SK-N-SH treated with all-trans-retinoic acid at 6 μM for 48 hours (cell line): ENCODE results near the gene SPTB.

Experiments
- ATAC-seq: fragments of 200-7000 bp; cut with Tn5 transposase; 3 replicates; pipeline ENCODE4 v1.9.1; 2020; ENCODE audit warnings: mild to moderate bottlenecking, moderate library complexity
- ARNTL ChIP-seq: fragments of 450-650 bp; formaldehyde crosslinking; IDR thresholded peaks from 2 replicates; pipeline ENCODE4 v1.5.0; 2020; ENCODE audit warnings: low read depth, mild to moderate bottlenecking, moderate library complexity, borderline replicate concordance
- BACH2 ChIP-seq: fragments of 250-450 bp; sonication (Bioruptor Pico); IDR thresholded peaks from 2 replicates; pipeline ENCODE4 v1.9.0; 2021; ENCODE audit warnings: mild to moderate bottlenecking, borderline replicate concordance
- CREB5 ChIP-seq: fragments of 250-450 bp; sonication (Bioruptor Pico); IDR thresholded peaks from 2 replicates; pipeline ENCODE4 v1.5.1; 2020; ENCODE audit warnings: low read depth, mild to moderate bottlenecking, moderate library complexity
- CSDC2 ChIP-seq: fragments of 250-450 bp; sonication (Bioruptor Pico); IDR thresholded peaks from 2 replicates; pipeline ENCODE4 v1.5.0; 2020; ENCODE audit warnings: mild to moderate bottlenecking, moderate library complexity
- CSRNP3 ChIP-seq: fragments of 250-450 bp; sonication (Bioruptor Pico); IDR thresholded peaks from 2 replicates; pipeline ENCODE4 v1.5.1; 2021; ENCODE audit warnings: mild to moderate bottlenecking, moderate library complexity
- ESRRG ChIP-seq: fragments of 250-450 bp; sonication (Bioruptor Pico); IDR thresholded peaks from 2 replicates; pipeline ENCODE4 v1.6.1; 2021; ENCODE audit warnings: mild to moderate bottlenecking
- GLIS3 ChIP-seq: fragments of 250-450 bp; sonication (Bioruptor Pico); IDR thresholded peaks from 2 replicates; pipeline ENCODE4 v1.5.0; 2020; ENCODE audit warnings: mild to moderate bottlenecking, moderate library complexity
- ISL1 ChIP-seq: fragments of 250-450 bp; sonication (Bioruptor Pico); IDR thresholded peaks from 2 replicates; pipeline ENCODE4 v2.1.2; 2022; ENCODE audit warnings: mild to moderate bottlenecking, moderate library complexity
- OSR1 ChIP-seq: fragments of 250-450 bp; sonication (Bioruptor Pico); IDR thresholded peaks from 2 replicates; pipeline ENCODE4 v1.8.0; 2022; ENCODE audit warnings: moderate library complexity, mild to moderate bottlenecking, inconsistent platforms
- PATZ1 ChIP-seq: fragments of 250-450 bp; sonication (Bioruptor Pico); IDR thresholded peaks from 2 replicates; pipeline ENCODE4 v1.8.0; 2020; ENCODE audit warnings: mild to moderate bottlenecking, moderate library complexity, borderline replicate concordance
- POU6F1 ChIP-seq: fragments of 250-450 bp; sonication (Bioruptor Pico); IDR thresholded peaks from 2 replicates; pipeline ENCODE4 v1.8.0; 2021; ENCODE audit warnings: low read depth, mild to moderate bottlenecking, moderate library complexity, borderline replicate concordance
- PPARA ChIP-seq: fragments of 250-450 bp; sonication (Bioruptor Pico); IDR thresholded peaks from 2 replicates; pipeline ENCODE4 v1.5.0; 2020; ENCODE audit warnings: mild to moderate bottlenecking, borderline replicate concordance
- RARB ChIP-seq: fragments of 250-450 bp; sonication (Bioruptor Pico); IDR thresholded peaks from 2 replicates; pipeline ENCODE4 v1.8.0; 2021; ENCODE audit warnings: mild to moderate bottlenecking, moderate library complexity
- SNAI2 ChIP-seq: fragments of 250-450 bp; sonication (Bioruptor Pico); IDR thresholded peaks from 2 replicates; pipeline ENCODE4 v1.5.0; 2020; ENCODE audit warnings: mild to moderate bottlenecking, moderate library complexity
- TCF4 ChIP-seq: fragments of 250-450 bp; sonication (Bioruptor Pico); IDR thresholded peaks from 2 replicates; pipeline ENCODE4 v1.8.0; 2021; ENCODE audit warnings: mild to moderate bottlenecking, moderate library complexity, borderline replicate concordance
- TOX ChIP-seq: fragments of 250-450 bp; sonication (Bioruptor Pico); IDR thresholded peaks from 2 replicates; pipeline ENCODE4 v1.8.0; 2021; ENCODE audit warnings: mild to moderate bottlenecking, moderate library complexity, borderline replicate concordance
- TSHZ2 ChIP-seq: fragments of 250-450 bp; sonication (Bioruptor Pico); IDR thresholded peaks from 2 replicates; pipeline ENCODE4 v1.5.0; 2020; ENCODE audit warnings: mild to moderate bottlenecking, moderate library complexity
- ZFP3 ChIP-seq: fragments of 250-450 bp; sonication (Bioruptor Pico); IDR thresholded peaks from 2 replicates; pipeline ENCODE4 v1.5.0; 2020; ENCODE audit warnings: mild to moderate bottlenecking, moderate library complexity
- ZFP30 ChIP-seq: fragments of 450-650 bp; formaldehyde crosslinking; IDR thresholded peaks from 2 replicates; pipeline ENCODE4 v1.5.0; 2022; ENCODE audit warnings: mild to moderate bottlenecking, moderate library complexity
- ZNF565 ChIP-seq: fragments of 450-650 bp; formaldehyde crosslinking; conservative IDR thresholded peaks from 2 replicates; pipeline ENCODE4 v1.5.0; 2020; ENCODE audit warnings: low read depth, mild to moderate bottlenecking, moderate library complexity
- ZNF70 ChIP-seq: fragments of 450-650 bp; formaldehyde crosslinking; IDR thresholded peaks from 2 replicates; pipeline ENCODE4 v1.5.0; 2020; ENCODE audit warnings: mild to moderate bottlenecking, moderate library complexity
- ZNF8 ChIP-seq: fragments of 450-650 bp; formaldehyde crosslinking; IDR thresholded peaks from 2 replicates; pipeline ENCODE4 v1.5.0; 2020; ENCODE audit warnings: mild to moderate bottlenecking, moderate library complexity

SPTB gene

GRCh38 chr14:64838656-64839055, 41.1 kb downstream of the SPTB start:
- TF ChIP-seq POU6F1 (CRISPR knock-in tag) (no peak), CREB5 (CRISPR knock-in tag) (no peak), ZNF70 (no peak), ZFP3 (no peak), ESRRG (CRISPR knock-in tag) (no peak), ZNF8 (no peak), SNAI2 (CRISPR knock-in tag) (no peak), RARB (CRISPR knock-in tag) (no peak), TOX (CRISPR knock-in tag) (no peak), GLIS3 (no peak), ZNF565 (CRISPR knock-in tag) (no peak), TSHZ2 (no peak), ZFP30 (CRISPR knock-in tag) (no peak), OSR1 (CRISPR knock-in tag) (no peak), CSRNP3 (CRISPR knock-in tag) (no peak), TCF4 (CRISPR knock-in tag) (no peak), PATZ1 (CRISPR knock-in tag) (no peak), ISL1 (CRISPR knock-in tag) (no peak), BACH2 (CRISPR knock-in tag) (no peak), ARNTL (CRISPR knock-in tag) (no peak)
- TF ChIP-seq, all 23 proteins: peak for 0
- no peak for ATAC-seq

GRCh38 chr14:64835431-64835830, 44.3 kb downstream of the SPTB start:
- ATAC-seq = no peak
- TF ChIP-seq PPARA (CRISPR knock-in tag) (no peak), OSR1 (CRISPR knock-in tag) (no peak), ISL1 (CRISPR knock-in tag) (no peak), ZFP3 (no peak), CSRNP3 (CRISPR knock-in tag) (no peak), TSHZ2 (no peak), TOX (CRISPR knock-in tag) (no peak), ZNF70 (no peak), PATZ1 (CRISPR knock-in tag) (no peak), RARB (CRISPR knock-in tag) (no peak), CREB5 (CRISPR knock-in tag) (no peak), ESRRG (CRISPR knock-in tag) (no peak), GLIS3 (no peak), BACH2 (CRISPR knock-in tag) (no peak), ZNF565 (CRISPR knock-in tag) (no peak), CSDC2 (no peak)
